ENCODE results near the gene ARHGAP45.

DNA sequence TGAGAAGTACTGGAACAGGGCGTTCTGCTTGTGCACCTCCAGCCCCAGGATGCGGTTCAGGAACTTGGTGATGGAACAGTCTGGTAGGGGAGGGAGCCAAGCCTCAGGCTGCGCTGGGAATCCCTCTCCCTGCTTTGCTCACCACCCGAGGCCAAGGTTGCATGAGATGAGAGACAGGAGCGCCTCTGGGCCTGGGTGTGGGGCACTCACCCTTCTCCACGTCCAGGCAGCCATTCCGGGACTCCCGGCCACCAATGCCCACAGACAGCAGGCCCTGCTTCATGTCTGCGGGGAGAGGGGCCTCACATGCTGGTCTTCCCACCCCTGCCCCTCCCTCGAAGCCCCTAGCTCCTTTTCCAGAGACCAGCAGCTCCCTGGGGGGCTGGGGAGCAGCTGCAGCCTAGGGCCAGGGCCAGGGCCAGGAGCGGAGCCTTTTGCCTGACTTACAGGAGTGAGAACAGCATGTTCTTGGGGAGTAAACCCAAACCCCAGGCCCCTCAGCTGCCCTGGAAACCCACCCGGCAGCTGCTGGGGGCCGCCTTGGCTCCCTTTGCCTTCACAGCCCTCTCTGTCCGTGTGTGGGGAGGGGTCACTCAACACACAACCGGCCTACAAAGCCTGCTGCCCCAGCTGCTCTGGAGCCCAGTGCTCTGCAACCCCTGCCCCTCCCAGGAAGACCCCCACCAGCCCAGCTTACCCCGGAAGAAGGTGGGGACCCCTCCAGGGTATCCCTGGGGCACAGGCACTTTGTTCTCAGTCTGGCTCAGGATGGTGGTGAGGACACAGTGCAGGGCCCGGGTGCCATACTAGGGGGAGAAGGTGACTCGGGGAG lies 44.1 kb downstream of the ARHGAP45 start:
- TF ChIP-seq, protein P1, sequence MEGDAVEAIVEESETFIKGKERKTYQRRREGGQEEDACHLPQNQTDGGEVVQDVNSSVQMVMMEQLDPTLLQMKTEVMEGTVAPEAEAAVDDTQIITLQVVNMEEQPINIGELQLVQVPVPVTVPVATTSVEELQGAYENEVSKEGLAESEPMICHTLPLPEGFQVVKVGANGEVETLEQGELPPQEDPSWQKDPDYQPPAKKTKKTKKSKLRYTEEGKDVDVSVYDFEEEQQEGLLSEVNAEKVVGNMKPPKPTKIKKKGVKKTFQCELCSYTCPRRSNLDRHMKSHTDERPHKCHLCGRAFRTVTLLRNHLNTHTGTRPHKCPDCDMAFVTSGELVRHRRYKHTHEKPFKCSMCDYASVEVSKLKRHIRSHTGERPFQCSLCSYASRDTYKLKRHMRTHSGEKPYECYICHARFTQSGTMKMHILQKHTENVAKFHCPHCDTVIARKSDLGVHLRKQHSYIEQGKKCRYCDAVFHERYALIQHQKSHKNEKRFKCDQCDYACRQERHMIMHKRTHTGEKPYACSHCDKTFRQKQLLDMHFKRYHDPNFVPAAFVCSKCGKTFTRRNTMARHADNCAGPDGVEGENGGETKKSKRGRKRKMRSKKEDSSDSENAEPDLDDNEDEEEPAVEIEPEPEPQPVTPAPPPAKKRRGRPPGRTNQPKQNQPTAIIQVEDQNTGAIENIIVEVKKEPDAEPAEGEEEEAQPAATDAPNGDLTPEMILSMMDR (IDR thresholded peaks at IDR 0.05) = no peak
- TF ChIP-seq POLR2A (IDR thresholded peaks at IDR 0.05) = no peak

All from body of pancreas (tissue), 4 donors.